Occipital lobe (tissue), 2 donors: ENCODE results near the gene FRMPD2. TPM values are rescaled to one million over a fixed set of nuclear protein-coding genes. Genes with fewer than 3 reads are reported as not detected.
"Not testable (repeated sequence)": the region's sequence is repeated elsewhere in the genome, so short reads cannot be mapped to it uniquely, and the experiment has no call there.

Experiments
- DNase-seq: peaks from one replicate; lab custom pipeline; 2025; lab: John Stamatoyannopoulos, UW
- total RNA-seq: library from RNA; depleted of rRNA; stranded (reverse); fragments of >200 nt; gene quantifications from one replicate; pipeline ENCODE4 v1.2.3, GENCODE V29; 2014

Gene FRMPD2
- total RNA-seq, 1 donor from 2014 or later: 3.3 TPM

DNA sequence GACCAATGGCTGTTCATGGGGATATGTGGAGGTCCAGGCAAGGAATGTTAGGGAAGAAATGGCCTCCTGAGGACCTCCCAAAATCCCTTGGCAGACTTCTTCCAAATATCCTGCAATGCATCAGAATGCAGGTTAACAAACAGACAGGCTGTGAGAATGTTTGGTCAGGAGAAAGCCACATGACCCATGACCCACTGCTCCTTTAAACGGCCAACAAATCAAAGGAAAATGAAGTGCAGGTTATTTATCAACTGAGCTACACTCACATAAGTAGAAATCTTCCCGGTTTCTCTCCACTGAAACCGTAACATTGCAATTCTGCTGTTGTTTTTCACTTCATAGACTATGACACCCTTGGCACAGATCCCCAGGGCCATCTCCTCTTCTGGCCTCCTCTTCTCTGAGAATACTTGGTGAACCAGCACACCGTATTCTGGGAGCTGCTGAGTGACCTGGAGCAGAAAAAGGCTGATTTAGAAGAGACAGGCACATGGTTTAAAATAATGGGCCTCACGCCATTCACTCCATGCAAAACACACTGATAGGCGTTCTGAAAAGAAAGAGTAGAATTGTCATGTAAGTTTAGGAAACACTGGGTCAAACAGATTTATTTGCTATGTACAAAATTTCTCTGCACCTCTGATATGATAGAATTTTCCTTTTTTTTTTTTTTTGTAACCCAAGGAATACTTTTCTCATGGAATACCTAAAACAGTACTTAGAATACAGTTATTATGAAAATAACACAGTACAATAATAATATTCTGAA lies 67.8 kb downstream of the FRMPD2 start:
- no peak for DNase-seq

- no peak for DNase-seq
Measured at GRCh38 chr10:48205918-48206317, 68.6 kb downstream of the FRMPD2 start.

- no peak for DNase-seq
Measured at GRCh38 chr10:48199580-48200377, 74.7 kb downstream of the FRMPD2 start.

- DNase-seq: no peak
Measured at GRCh38 chr10:48197236-48197899, 77.1 kb downstream of the FRMPD2 start.

GRCh38 chr10:48195803-48196202 lies 78.7 kb downstream of the FRMPD2 start:
- no peak for DNase-seq

GRCh38 chr10:48194830-48195229 lies 79.7 kb downstream of the FRMPD2 start:
- DNase-seq: no peak

GRCh38 chr10:48193556-48193955 lies 80.9 kb downstream of the FRMPD2 start:
- no peak for DNase-seq

DNA sequence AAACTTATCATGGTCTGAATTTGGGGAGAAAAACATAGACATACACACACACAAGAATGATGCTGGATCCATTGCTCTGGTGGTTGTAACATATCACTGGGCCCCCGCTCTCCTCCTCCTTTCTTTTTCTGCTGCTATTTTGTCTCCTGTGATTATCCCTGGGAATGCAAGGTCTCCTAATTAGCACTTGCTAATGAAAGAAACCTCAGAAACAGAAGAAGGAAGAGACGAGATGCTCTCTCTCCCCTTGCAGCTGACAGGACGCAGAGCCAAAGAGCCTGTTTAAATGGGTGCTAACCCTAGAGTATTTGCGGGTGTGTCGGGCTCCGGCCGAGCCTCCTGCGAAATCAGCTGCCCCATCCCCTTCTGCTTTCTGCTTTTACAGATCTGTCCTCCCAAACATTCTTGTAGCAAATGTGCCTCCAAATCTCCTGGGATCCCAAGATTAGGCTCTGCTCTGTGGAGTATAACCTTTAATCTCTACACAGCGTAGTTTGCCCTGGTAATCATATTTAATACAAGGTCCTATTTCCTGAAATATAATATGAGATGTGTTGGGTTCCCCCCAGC lies 81.5 kb downstream of the FRMPD2 start:
- no peak for DNase-seq

- DNase-seq: peak; percentile 9
Measured at GRCh38 chr10:48187713-48188485, 86.6 kb downstream of the FRMPD2 start.

DNA sequence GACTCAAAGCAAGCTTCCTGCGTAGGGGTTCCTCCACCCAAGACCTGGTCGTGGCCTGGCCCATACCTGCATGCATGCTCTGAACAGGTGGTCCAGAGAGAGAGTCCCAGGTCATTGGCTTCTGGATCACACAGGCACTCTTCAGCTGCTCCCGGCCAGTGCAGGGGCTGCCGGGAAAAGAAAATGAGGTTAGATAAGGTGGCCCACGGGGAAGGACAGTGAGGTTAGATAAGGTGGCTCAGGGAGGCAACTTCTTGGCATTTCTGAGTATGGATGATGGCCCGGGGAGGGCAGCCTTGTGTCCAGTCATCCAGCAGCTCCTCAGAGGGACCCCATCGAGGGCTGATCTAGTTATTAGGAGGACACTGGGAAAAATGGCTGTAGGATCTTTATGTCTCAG lies 87.4 kb downstream of the FRMPD2 start:
- DNase-seq: no peak

- not testable (repeated sequence) for DNase-seq
Measured at GRCh38 chr10:48186264-48186804, 88.2 kb downstream of the FRMPD2 start.

GRCh38 chr10:48184224-48184623 lies 90.3 kb downstream of the FRMPD2 start:
- no peak for DNase-seq

DNA sequence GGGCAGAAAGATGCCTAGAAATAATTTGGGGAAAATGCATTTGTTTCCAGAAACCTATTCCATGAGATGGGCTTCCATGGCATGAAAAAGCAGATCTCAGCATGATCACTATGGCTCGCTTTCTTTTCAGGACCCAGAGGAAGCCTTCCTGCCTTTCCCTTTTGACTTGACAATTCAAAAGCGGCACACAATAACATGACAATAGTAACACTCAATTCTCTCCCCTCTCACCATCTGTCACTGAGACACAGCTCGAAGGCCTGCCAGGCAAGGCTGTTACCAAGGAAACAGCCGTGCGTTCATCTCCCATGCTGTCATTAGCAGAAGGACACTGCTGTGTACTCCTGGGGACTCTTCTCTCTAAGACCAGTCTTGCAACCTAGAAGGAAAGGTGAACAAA lies 101.8 kb downstream of the FRMPD2 start:
- DNase-seq: not testable (repeated sequence)

- DNase-seq: not testable (repeated sequence)
Measured at GRCh38 chr10:48160670-48161069, 113.8 kb downstream of the FRMPD2 start.

- not testable (repeated sequence) for DNase-seq
Measured at GRCh38 chr10:48160163-48160562, 114.3 kb downstream of the FRMPD2 start.

- not testable (repeated sequence) for DNase-seq
Measured at GRCh38 chr10:48154211-48155140, 120.0 kb downstream of the FRMPD2 start.

DNA sequence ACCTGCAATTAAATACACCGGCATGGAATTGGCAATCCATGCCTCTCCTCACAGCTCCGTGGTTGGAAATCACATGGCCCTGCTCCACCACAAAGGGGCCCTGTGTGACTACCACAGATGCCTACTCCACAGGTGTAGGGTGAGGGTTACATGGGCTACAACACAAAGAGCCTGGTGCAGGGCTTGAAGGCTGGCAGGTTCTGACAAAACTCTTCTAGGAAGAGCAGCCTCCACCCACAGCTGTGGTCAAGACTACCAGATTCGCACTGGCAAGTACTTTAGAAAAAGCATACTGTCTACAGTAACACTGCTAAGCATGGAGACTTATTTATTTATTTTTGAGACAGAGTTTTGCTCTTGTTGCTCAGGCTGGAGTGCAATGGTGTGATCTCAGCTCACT lies 126.9 kb downstream of the FRMPD2 start:
- not testable (repeated sequence) for DNase-seq

- DNase-seq: not testable (repeated sequence)
Measured at GRCh38 chr10:48143721-48144642, 130.5 kb downstream of the FRMPD2 start.
